ENCODE measurements around the gene ZNF200. TPM values are rescaled to one million over a fixed set of nuclear protein-coding genes. Genes with fewer than 3 reads are reported as not detected.
A peak's percentile ranks its signal among the peaks of the same experiment; 100 is the strongest.

ZNF200 gene
- total and polyA plus RNA-seq, 2 of the 13 experiments (the other 11 are each of a cell fraction or from before 2014, with no cell fraction given), result 3.5 to 16.5 TPM

DNA sequence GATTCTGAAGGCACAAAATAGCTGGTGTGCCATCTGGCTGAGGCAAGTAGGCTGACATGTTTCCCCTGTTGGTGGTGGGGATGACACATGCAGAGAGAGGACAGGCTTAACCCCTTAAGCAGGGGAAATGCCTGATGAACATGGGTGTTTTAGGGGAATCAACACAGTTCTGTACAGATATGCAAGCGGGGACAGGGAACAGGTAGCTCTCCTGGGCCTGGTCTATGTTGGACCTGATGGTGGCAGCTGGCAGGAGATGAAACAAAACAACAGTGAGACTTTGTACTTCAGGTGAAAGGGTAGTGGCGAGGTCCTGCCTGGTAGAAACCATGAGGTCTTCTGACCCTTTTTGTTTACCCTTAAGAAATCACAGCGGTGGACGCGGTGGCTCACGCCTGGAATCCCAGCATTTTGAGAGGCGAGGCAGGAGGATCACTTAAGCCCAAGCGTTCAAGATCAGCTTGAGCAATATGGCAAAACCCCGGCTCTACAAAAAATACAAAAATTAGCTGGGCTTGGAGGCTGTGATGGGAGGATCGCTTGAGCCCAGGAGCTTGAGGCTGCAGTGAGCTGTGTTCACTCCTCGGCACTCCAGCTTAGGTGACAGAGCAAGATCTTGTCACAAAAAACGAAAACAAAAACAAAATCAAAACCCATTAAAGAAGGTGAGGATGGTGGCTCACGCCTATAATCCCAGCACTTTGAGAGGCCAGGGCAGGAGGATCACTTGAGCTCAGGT lies 36.5 kb downstream of the ZNF200 start (continued):
- TF ChIP-seq, protein P1, sequence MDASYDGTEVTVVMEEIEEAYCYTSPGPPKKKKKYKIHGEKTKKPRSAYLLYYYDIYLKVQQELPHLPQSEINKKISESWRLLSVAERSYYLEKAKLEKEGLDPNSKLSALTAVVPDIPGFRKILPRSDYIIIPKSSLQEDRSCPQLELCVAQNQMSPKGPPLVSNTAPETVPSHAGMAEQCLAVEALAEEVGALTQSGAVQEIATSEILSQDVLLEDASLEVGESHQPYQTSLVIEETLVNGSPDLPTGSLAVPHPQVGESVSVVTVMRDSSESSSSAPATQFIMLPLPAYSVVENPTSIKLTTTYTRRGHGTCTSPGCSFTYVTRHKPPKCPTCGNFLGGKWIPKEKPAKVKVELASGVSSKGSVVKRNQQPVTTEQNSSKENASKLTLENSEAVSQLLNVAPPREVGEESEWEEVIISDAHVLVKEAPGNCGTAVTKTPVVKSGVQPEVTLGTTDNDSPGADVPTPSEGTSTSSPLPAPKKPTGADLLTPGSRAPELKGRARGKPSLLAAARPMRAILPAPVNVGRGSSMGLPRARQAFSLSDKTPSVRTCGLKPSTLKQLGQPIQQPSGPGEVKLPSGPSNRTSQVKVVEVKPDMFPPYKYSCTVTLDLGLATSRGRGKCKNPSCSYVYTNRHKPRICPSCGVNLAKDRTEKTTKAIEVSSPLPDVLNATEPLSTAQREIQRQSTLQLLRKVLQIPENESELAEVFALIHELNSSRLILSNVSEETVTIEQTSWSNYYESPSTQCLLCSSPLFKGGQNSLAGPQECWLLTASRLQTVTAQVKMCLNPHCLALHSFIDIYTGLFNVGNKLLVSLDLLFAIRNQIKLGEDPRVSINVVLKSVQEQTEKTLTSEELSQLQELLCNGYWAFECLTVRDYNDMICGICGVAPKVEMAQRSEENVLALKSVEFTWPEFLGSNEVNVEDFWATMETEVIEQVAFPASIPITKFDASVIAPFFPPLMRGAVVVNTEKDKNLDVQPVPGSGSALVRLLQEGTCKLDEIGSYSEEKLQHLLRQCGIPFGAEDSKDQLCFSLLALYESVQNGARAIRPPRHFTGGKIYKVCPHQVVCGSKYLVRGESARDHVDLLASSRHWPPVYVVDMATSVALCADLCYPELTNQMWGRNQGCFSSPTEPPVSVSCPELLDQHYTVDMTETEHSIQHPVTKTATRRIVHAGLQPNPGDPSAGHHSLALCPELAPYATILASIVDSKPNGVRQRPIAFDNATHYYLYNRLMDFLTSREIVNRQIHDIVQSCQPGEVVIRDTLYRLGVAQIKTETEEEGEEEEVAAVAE (CRISPR knock-in tag; IDR thresholded peaks at IDR 0.05; ENCODE audit: borderline replicate concordance), result peak; percentile 54; the same call in 1 of the 2 replicates
- TF ChIP-seq HHEX (CRISPR knock-in tag; IDR thresholded peaks at IDR 0.05) (peak; percentile 22; the same call in 1 of the 2 replicates), MIER2 (CRISPR knock-in tag; IDR thresholded peaks at IDR 0.05) (no peak), TGIF2 (CRISPR knock-in tag; IDR thresholded peaks at IDR 0.05) (0 out of 2 replicates have a peak, but pooled peaks have one; percentile 39), GLI4 (CRISPR knock-in tag; IDR thresholded peaks at IDR 0.05; ENCODE audit: borderline replicate concordance) (0 out of 2 replicates have a peak, but pooled peaks have one; percentile 55), RXRA (CRISPR knock-in tag; IDR thresholded peaks at IDR 0.05) (peak; percentile 77), HMG20A (CRISPR knock-in tag; IDR thresholded peaks at IDR 0.05; ENCODE audit: borderline replicate concordance) (peak; percentile 82; the same call in 1 of the 2 replicates), FOXA1 (IDR thresholded peaks at IDR 0.05) (no peak), FOXA1 (CRISPR knock-in tag; IDR thresholded peaks at IDR 0.05) (no peak), RFXANK (CRISPR knock-in tag; IDR thresholded peaks at IDR 0.05) (no peak), NR3C1 (CRISPR knock-in tag; IDR thresholded peaks at IDR 0.05) (no peak), PPARG (CRISPR knock-in tag; conservative IDR thresholded peaks at IDR 0.05) (peak; percentile 95), MIXL1 (CRISPR knock-in tag; IDR thresholded peaks at IDR 0.05) (no peak), PRPF4 (IDR thresholded peaks at IDR 0.05; ENCODE audit: low read depth, low read length, poor library complexity, severe bottlenecking) (no peak), ZSCAN9 (CRISPR knock-in tag; IDR thresholded peaks at IDR 0.05; ENCODE audit: borderline replicate concordance) (no peak), GTF2F1 (IDR thresholded peaks at IDR 0.05; ENCODE audit: low read length) (no peak), PHB2 (IDR thresholded peaks at IDR 0.05; ENCODE audit: partially characterized antibody) (no peak)
- TF ChIP-seq, protein P2, sequence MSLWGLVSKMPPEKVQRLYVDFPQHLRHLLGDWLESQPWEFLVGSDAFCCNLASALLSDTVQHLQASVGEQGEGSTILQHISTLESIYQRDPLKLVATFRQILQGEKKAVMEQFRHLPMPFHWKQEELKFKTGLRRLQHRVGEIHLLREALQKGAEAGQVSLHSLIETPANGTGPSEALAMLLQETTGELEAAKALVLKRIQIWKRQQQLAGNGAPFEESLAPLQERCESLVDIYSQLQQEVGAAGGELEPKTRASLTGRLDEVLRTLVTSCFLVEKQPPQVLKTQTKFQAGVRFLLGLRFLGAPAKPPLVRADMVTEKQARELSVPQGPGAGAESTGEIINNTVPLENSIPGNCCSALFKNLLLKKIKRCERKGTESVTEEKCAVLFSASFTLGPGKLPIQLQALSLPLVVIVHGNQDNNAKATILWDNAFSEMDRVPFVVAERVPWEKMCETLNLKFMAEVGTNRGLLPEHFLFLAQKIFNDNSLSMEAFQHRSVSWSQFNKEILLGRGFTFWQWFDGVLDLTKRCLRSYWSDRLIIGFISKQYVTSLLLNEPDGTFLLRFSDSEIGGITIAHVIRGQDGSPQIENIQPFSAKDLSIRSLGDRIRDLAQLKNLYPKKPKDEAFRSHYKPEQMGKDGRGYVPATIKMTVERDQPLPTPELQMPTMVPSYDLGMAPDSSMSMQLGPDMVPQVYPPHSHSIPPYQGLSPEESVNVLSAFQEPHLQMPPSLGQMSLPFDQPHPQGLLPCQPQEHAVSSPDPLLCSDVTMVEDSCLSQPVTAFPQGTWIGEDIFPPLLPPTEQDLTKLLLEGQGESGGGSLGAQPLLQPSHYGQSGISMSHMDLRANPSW (CRISPR knock-in tag; IDR thresholded peaks at IDR 0.05; ENCODE audit: borderline replicate concordance), result no peak
- TF ChIP-seq, protein P3, sequence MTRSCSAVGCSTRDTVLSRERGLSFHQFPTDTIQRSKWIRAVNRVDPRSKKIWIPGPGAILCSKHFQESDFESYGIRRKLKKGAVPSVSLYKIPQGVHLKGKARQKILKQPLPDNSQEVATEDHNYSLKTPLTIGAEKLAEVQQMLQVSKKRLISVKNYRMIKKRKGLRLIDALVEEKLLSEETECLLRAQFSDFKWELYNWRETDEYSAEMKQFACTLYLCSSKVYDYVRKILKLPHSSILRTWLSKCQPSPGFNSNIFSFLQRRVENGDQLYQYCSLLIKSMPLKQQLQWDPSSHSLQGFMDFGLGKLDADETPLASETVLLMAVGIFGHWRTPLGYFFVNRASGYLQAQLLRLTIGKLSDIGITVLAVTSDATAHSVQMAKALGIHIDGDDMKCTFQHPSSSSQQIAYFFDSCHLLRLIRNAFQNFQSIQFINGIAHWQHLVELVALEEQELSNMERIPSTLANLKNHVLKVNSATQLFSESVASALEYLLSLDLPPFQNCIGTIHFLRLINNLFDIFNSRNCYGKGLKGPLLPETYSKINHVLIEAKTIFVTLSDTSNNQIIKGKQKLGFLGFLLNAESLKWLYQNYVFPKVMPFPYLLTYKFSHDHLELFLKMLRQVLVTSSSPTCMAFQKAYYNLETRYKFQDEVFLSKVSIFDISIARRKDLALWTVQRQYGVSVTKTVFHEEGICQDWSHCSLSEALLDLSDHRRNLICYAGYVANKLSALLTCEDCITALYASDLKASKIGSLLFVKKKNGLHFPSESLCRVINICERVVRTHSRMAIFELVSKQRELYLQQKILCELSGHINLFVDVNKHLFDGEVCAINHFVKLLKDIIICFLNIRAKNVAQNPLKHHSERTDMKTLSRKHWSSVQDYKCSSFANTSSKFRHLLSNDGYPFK (CRISPR knock-in tag; IDR thresholded peaks at IDR 0.05; ENCODE audit: borderline replicate concordance), result peak; percentile 87
- TF ChIP-seq, protein P4, sequence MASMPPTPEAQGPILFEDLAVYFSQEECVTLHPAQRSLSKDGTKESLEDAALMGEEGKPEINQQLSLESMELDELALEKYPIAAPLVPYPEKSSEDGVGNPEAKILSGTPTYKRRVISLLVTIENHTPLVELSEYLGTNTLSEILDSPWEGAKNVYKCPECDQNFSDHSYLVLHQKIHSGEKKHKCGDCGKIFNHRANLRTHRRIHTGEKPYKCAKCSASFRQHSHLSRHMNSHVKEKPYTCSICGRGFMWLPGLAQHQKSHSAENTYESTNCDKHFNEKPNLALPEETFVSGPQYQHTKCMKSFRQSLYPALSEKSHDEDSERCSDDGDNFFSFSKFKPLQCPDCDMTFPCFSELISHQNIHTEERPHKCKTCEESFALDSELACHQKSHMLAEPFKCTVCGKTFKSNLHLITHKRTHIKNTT (CRISPR knock-in tag; IDR thresholded peaks at IDR 0.05), result no peak

All from HepG2 (cell line).